Transverse colon (tissue), 4 donors: ENCODE measurements around the gene MICAL2.

Experiments
- CTCF ChIP-seq, 5 experiments: fragments of 200-600 bp in 3 of 5; fragments of 450-650 bp in 2 of 5; sonication (generic) in 3 of 5; IDR thresholded peaks; 1 replicate in 2 of 5; 2 replicates in 3 of 5; pipeline ENCODE4 v1.5.1; 2016 to 2017; ENCODE audit warnings: antibody characterized with exemption in 5 of 5, inconsistent platforms in 3 of 5, mild to moderate bottlenecking in 2 of 5, moderate library complexity in 1 of 5
- POLR2A ChIP-seq: fragments of 450-650 bp; IDR thresholded peaks from one replicate; pipeline ENCODE4 v1.6.1; 2016; ENCODE audit warnings: antibody characterized with exemption, mild to moderate bottlenecking, moderate library complexity
- POLR2AphosphoS5 ChIP-seq, 3 donors: sonication (generic); formaldehyde crosslinking; IDR thresholded peaks; one replicate each; pipeline ENCODE4 v1.6.1; 2016; ENCODE audit warnings: antibody characterized with exemption in 3 of 3

GRCh38 chr11:12200991-12201985, 90.9 kb downstream of the MICAL2 start:
- TF ChIP-seq CTCF (IDR thresholded peaks at IDR 0.05), result no peak
- TF ChIP-seq POLR2AphosphoS5 (IDR thresholded peaks at IDR 0.05), result no peak
- TF ChIP-seq POLR2A, result no peak
